Measurements from ENCODE around the gene SUV39H1. TPM values are rescaled to one million over a fixed set of nuclear protein-coding genes. Genes with fewer than 3 reads are reported as not detected.

SUV39H1 gene
- total and polyA plus RNA-seq, 9 of the 15 experiments (the other 6 are each of a cell fraction or from before 2014, with no cell fraction given) = 4.7 to 34.7 (median 17.9) TPM

GRCh38 chrX:48700246-48700645, 3.7 kb downstream of the SUV39H1 start (continued):
- TF ChIP-seq, protein P1, sequence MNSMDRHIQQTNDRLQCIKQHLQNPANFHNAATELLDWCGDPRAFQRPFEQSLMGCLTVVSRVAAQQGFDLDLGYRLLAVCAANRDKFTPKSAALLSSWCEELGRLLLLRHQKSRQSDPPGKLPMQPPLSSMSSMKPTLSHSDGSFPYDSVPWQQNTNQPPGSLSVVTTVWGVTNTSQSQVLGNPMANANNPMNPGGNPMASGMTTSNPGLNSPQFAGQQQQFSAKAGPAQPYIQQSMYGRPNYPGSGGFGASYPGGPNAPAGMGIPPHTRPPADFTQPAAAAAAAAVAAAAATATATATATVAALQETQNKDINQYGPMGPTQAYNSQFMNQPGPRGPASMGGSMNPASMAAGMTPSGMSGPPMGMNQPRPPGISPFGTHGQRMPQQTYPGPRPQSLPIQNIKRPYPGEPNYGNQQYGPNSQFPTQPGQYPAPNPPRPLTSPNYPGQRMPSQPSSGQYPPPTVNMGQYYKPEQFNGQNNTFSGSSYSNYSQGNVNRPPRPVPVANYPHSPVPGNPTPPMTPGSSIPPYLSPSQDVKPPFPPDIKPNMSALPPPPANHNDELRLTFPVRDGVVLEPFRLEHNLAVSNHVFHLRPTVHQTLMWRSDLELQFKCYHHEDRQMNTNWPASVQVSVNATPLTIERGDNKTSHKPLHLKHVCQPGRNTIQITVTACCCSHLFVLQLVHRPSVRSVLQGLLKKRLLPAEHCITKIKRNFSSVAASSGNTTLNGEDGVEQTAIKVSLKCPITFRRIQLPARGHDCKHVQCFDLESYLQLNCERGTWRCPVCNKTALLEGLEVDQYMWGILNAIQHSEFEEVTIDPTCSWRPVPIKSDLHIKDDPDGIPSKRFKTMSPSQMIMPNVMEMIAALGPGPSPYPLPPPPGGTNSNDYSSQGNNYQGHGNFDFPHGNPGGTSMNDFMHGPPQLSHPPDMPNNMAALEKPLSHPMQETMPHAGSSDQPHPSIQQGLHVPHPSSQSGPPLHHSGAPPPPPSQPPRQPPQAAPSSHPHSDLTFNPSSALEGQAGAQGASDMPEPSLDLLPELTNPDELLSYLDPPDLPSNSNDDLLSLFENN (IDR thresholded peaks at IDR 0.05; ENCODE audit: low read depth in 2 of 2, low read length in 2 of 2) = no peak
- TF ChIP-seq ATF2 (CRISPR knock-in tag; IDR thresholded peaks at IDR 0.05) = no peak
- peak; percentile 54 for TF ChIP-seq RBFOX2 (IDR thresholded peaks at IDR 0.05; ENCODE audit: low read depth, low read length)
- no peak for TF ChIP-seq TEAD1 (CRISPR knock-in tag; IDR thresholded peaks at IDR 0.05)
- TF ChIP-seq, protein P2, sequence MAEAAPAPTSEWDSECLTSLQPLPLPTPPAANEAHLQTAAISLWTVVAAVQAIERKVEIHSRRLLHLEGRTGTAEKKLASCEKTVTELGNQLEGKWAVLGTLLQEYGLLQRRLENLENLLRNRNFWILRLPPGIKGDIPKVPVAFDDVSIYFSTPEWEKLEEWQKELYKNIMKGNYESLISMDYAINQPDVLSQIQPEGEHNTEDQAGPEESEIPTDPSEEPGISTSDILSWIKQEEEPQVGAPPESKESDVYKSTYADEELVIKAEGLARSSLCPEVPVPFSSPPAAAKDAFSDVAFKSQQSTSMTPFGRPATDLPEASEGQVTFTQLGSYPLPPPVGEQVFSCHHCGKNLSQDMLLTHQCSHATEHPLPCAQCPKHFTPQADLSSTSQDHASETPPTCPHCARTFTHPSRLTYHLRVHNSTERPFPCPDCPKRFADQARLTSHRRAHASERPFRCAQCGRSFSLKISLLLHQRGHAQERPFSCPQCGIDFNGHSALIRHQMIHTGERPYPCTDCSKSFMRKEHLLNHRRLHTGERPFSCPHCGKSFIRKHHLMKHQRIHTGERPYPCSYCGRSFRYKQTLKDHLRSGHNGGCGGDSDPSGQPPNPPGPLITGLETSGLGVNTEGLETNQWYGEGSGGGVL (CRISPR knock-in tag; IDR thresholded peaks at IDR 0.05) = no peak

Measured in K562 (cell line).